G401.6 (cell line): Measurements from ENCODE around the gene RAB44.

Experiments
- FAIRE-seq: peaks from 2 replicates; lab custom pipeline; 2012; peaks lifted over from hg19 to GRCh38; lab: Jason Lieb, UNC

Gene RAB44

DNA sequence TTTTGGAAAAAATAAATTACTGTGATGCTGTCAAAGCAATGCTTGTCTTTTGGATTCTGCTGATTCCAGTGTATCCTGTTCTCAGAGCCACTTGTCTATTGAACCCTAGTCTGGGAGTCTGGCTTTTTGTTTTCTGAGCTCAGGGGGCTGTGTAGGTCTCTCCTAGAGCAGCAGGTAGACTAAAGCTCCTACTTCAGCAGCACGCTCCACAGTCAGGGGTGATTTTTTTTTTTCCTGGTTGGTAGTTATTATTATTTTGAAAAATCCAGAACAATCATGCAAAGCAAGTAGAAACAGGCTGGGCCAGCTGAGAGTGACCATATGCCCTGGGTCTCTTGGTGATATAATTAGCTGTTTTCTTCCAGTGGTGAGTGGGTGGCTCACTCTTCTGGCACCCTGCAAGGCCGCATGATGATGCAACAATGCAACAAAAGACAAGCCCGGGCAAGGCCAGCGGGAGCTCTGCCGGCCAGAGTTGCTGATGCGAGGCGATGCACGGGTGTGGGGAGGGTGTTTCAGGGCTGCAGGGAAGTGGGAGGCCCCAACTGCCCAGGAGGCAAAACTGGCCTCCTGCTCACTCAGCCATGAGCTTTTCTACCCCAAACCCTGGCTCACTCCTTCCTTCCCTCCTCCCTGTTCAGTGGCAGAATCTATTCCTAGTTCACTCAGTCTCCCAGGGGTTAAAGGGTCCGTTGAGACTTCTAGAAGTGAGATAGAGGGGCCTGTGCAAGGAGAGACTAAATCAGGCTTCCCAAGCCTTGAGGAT lies 30.6 kb upstream of the RAB44 start:
- FAIRE-seq = no peak

GRCh38 chr6:36668591-36668990 lies 29.0 kb upstream of the RAB44 start:
- no peak for FAIRE-seq

- no peak for FAIRE-seq
Measured at GRCh38 chr6:36669002-36669401, 28.6 kb upstream of the RAB44 start.

DNA sequence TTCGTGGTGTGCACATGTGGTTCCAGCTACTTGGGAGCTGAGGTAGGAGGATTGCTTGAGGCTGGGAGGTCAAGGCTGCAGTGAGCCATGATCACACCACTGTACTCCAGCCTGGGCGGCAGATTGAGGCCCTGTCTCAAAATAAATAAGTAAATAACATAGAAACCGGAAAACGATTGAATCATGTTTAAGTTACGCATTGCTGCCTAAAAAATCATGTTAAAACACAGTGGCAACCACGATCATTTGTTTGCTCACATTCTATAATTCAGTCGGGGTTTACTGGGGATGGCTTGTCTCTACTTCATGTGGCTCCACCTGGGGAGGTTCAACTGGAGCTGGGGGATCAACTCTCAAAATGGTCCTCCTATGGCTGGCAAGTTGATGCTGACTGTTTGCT lies 27.4 kb upstream of the RAB44 start:
- FAIRE-seq = no peak

GRCh38 chr6:36671687-36672375 lies 25.8 kb upstream of the RAB44 start:
- FAIRE-seq = no peak

- FAIRE-seq = no peak
Measured at GRCh38 chr6:36673882-36674281, 23.7 kb upstream of the RAB44 start.

- no peak for FAIRE-seq
Measured at GRCh38 chr6:36674942-36675341, 22.7 kb upstream of the RAB44 start.

GRCh38 chr6:36676141-36677058 lies 21.2 kb upstream of the RAB44 start:
- FAIRE-seq = no peak

GRCh38 chr6:36677059-36677749 lies 20.4 kb upstream of the RAB44 start:
- FAIRE-seq = no peak

GRCh38 chr6:36677753-36678487 lies 19.7 kb upstream of the RAB44 start:
- peak; percentile 41 for FAIRE-seq

DNA sequence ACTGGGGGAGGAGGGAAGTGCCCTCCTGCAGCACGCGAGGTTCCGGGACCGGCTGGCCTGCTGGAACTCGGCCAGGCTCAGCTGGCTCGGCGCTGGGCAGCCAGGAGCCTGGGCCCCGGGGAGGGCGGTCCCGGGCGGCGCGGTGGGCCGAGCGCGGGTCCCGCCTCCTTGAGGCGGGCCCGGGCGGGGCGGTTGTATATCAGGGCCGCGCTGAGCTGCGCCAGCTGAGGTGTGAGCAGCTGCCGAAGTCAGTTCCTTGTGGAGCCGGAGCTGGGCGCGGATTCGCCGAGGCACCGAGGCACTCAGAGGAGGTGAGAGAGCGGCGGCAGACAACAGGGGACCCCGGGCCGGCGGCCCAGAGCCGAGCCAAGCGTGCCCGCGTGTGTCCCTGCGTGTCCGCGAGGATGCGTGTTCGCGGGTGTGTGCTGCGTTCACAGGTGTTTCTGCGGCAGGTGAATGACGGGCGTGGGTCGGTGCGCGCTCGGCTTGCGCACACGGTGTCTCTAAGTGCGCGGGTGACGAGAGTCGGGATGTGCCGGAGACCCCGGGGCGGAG lies 19.1 kb upstream of the RAB44 start, which contains the start of gene CDKN1A:
Gene CDKN1A, plus strand, starts transcription at position 227 of the 555 bp plus-strand sequence. CDS start 5,388 bp downstream, outside the sequence.
- FAIRE-seq = no peak

DNA sequence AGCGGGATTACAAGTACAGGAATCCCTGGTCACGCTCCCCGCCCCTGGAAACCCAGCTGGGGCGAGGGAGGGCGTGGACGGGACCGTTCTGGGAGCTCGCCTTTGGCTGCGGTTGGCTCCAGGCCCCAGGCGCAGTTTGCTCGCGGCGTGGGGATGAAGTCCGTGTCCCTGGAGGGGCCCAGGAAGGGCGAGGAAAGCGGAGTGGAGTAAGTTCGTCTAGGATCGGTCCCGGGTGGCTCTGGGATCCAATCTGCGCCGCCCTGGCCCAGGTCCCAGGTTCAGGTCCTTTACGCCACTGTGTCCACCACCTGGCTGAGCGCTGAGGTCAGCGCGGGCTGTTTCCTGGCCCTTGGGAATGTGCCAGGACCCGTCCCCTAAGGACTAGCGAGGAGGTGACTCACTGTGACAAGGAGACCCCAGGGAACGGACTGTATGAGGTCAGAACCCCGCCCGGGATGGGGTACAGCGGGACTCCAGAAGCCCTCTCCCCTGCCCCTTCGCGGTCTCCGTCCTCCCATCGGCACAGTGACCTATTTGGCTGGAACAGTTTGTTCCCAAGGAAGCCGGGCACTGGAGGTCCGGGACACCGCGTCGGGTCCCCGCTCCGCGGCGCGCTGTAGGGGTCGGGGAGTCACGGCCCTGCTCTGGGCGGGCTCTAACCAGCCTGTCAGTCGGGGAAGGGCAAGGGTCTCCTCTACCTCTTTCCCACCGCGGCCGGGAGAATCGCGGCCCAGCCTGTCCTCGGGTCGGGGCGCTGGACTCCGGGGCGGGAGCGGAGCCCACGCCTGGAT lies 18.4 kb upstream of the RAB44 start:
- FAIRE-seq = no peak

DNA sequence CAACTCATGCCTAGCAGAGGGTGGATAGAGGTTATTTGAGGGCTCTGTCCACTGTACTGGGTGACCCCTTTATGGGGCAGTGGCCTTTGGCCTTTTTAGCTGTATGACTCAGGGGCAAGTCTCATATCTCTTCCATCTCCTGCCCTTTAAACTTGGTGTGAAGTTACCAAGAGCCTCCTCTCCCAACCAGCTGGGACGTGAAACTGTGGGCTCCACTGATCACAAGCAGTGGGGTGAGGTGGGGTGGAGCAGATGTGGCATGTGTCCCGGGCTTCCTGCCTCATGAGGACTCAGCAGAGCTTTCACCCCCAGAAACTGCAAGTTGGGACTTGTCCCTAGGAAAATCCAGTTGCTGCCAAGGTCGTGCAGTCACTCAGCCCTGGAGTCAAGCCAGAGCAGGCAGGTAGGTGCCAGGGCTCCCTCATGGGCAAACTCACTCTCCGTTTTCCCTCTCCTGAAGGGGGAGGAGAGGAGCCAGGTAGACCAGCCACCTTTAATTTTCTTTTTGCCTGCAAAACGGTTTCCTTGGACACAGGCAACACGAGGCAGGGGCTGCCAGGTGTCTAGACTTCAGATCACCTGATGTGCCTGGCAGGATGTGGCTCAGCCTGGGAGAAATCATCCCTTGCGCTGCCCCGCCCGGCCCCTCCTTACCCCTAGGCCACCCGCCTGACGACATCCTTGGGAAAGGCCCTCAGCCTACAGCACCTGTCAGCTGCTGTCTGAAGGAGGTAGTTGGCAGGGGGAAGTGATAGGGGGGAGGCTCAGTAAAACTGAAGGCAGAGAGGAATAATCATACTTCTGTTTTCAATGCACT lies 15.1 kb upstream of the RAB44 start:
- FAIRE-seq = no peak

DNA sequence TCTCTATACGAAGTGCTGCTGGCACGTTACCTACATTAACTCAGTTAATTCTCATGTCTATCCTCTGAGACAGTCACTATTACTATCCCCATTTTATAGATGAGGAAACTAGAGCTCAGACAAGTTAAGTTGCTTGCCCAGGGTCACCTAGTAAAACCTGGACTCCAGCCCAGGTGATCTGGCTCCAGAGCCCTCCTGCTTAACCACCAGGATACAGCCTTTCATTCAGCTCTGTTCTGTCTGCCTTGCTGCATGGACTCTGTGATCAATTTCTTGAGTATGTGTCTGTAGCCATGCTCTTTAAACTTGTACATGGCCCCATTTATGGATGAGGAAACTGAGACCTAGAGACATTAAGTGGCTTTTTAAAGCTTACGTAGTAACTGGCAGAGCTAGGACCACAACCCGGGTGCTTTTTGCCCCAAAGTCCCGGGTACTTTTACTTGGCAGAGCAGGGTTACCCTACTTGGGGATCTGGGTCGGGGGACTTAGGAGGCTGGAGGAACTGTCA lies 14.4 kb upstream of the RAB44 start:
- no peak for FAIRE-seq

- FAIRE-seq = no peak
Measured at GRCh38 chr6:36683656-36684446, 13.8 kb upstream of the RAB44 start.

DNA sequence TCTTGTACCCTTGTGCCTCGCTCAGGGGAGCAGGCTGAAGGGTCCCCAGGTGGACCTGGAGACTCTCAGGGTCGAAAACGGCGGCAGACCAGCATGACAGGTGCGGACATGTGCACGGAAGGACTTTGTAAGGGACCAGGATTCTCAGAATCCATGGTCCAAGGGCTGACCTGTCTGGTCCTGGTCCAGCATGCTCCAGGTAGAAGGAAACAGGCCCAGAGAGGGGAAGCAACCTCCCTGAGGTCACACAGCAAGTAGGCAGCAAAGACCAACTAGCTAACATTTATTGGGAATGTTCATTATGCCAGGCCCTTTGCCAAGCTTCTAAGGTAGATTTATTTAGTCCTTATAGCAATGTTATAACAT lies 13.2 kb upstream of the RAB44 start:
- FAIRE-seq = no peak

GRCh38 chr6:36685166-36685924 lies 12.3 kb upstream of the RAB44 start:
- no peak for FAIRE-seq
